Upper lobe of left lung (tissue), 6 donors: Measurements from ENCODE around the gene PHACTR1. TPM values are rescaled to one million over a fixed set of nuclear protein-coding genes. Genes with fewer than 3 reads are reported as not detected.

Source experiments
- ATAC-seq, 2 donors: fragments of 200-7000 bp; cut with Tn5 transposase; one replicate each; pipeline ENCODE4 v1.9.1; 2022; ENCODE audit warnings: mild to moderate bottlenecking in 2 of 2, moderate library complexity in 2 of 2; ENCODE audit not compliant: low FRiP score in 2 of 2
- DNase-seq, 2 donors: peaks; one replicate each; pipeline ENCODE4 v3.0.0-alpha.2; 2019 to 2020
- H3K27ac ChIP-seq, 4 donors: fragments of 200-600 bp; sonication (generic); one replicate each; pipeline ENCODE4 v1.5.1; 2016 to 2019
- H3K27me3 ChIP-seq, 4 donors: fragments of 200-600 bp; sonication (generic); one replicate each; pipeline ENCODE4 v1.5.1; 2017 to 2019
- H3K36me3 ChIP-seq, 4 donors: fragments of 200-600 bp; sonication (generic); one replicate each; pipeline ENCODE4 v1.5.1; 2016 to 2019
- H3K4me1 ChIP-seq, 4 donors: fragments of 200-600 bp; sonication (generic); one replicate each; pipeline ENCODE4 v1.5.1; 2018 to 2019
- H3K4me3 ChIP-seq, 4 donors: fragments of 200-600 bp; sonication (generic); one replicate each; pipeline ENCODE4 v1.5.1; 2017 to 2019; ENCODE audit warnings: mild to moderate bottlenecking in 2 of 4, moderate library complexity in 1 of 4
- H3K9me3 ChIP-seq, 4 donors: fragments of 200-600 bp; sonication (generic); one replicate each; pipeline ENCODE4 v1.5.1; 2018 to 2019
- EP300 ChIP-seq, 4 donors: sonication (generic); formaldehyde crosslinking; IDR thresholded peaks; one replicate each; pipeline ENCODE4 v1.5.1; 2017; ENCODE audit warnings: antibody characterized with exemption in 4 of 4, control low read depth in 2 of 4
- POLR2A ChIP-seq, 4 donors: fragments of 450-650 bp; IDR thresholded peaks; one replicate each; pipeline ENCODE4 v1.5.1; 2016 to 2017; ENCODE audit warnings: antibody characterized with exemption in 4 of 4, mild to moderate bottlenecking in 2 of 4
- POLR2AphosphoS5 ChIP-seq, 2 donors: sonication (generic); formaldehyde crosslinking; IDR thresholded peaks; one replicate each; pipeline ENCODE4 v1.5.1; 2017; ENCODE audit warnings: antibody characterized with exemption in 2 of 2
- WGBS, 2 donors: methylation state at CpG; one replicate each; pipeline ENCODE4 v1.1.5; 2017 to 2018; 5-methylcytosine and 5-hydroxymethylcytosine counted together
- total RNA-seq, 6 donors: library from RNA; depleted of rRNA in 4 of 6; stranded (reverse); fragments of >200 nt in 4 of 6; gene quantifications; one replicate each; pipeline versions ENCODE4 v1.1.0 to v1.2.1, GENCODE V29; 2016 to 2021
- TF ChIP-seq, protein P1 (sequence below), 6 experiments: fragments of 450-650 bp in 4 of 6; fragments of 200-600 bp in 2 of 6; sonication (generic) in 2 of 6; IDR thresholded peaks; one replicate each; pipeline ENCODE4 v1.5.1; 2016 to 2019; ENCODE audit warnings: antibody characterized with exemption in 6 of 6
- donor health status: DM: no; HTN: no; CAD: no; lungs with moderate emphysema.
- donor health status: DM: no; HTN: yes; CAD: no; lungs with severe emphysema.

PHACTR1 gene
- total RNA-seq, 6 donors from 2014 or later = 63.2 to 121 (median 90.9) TPM

DNA sequence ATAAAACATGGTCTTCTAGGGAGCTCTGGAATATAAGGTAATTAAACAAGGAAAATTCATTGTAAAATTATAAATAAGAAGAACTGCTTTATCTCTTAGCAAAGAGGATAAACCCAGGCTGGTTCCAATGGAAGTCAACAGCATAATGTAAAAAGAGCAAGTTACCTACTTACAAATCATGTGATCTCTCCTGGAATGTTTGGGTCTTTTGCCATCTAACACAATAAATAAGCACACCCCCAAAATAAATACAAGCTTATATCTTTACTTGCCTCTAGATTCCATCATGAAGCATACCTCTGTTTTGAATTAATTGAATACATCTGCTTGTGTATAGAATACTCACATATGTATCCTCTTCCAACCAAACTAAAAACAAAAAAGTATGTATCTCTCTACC lies 2.5 kb upstream of the PHACTR1 start:
- Histone ChIP-seq H3K27me3 (no peaks in the 10 kb centered on the region), H3K36me3 (no peaks in the 10 kb centered on the region), H3K4me1 (peaks cover 0 to 8% (median 2%) of the 10 kb centered on the region in 4 donors), H3K27ac (no peak overlapping the region), H3K9me3 (no peaks in the 10 kb centered on the region), H3K4me3 (no peak overlapping the region)
- no peak for ATAC-seq
- DNase-seq = no peak
- TF ChIP-seq EP300 (IDR thresholded peaks at IDR 0.05) (no peak), POLR2AphosphoS5 (IDR thresholded peaks at IDR 0.05) (no peak)

DNA sequence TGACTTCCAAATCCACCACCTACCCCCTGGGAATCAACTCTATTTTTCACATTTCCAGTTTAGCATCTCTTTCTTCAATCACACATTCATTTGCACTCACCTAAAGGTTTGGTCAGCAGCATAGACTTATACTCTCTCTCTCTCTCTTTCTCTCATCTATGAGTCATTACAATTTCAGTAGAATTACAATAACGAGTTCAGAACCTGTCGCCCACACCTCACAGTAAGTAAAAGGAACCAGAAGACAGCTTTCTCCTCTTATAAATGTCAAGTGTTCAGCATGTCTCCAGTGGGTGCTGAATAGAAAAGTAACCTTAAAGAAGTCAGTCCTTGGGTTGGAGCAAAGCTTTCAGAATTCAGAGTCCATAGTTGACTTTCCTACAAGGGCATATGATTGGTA lies 1.1 kb upstream of the PHACTR1 start:
- TF ChIP-seq EP300 (IDR thresholded peaks at IDR 0.05) (no peak), POLR2AphosphoS5 (IDR thresholded peaks at IDR 0.05) (no peak), POLR2A (IDR thresholded peaks at IDR 0.05) (no peak)
- TF ChIP-seq, protein P1, sequence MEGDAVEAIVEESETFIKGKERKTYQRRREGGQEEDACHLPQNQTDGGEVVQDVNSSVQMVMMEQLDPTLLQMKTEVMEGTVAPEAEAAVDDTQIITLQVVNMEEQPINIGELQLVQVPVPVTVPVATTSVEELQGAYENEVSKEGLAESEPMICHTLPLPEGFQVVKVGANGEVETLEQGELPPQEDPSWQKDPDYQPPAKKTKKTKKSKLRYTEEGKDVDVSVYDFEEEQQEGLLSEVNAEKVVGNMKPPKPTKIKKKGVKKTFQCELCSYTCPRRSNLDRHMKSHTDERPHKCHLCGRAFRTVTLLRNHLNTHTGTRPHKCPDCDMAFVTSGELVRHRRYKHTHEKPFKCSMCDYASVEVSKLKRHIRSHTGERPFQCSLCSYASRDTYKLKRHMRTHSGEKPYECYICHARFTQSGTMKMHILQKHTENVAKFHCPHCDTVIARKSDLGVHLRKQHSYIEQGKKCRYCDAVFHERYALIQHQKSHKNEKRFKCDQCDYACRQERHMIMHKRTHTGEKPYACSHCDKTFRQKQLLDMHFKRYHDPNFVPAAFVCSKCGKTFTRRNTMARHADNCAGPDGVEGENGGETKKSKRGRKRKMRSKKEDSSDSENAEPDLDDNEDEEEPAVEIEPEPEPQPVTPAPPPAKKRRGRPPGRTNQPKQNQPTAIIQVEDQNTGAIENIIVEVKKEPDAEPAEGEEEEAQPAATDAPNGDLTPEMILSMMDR (IDR thresholded peaks at IDR 0.05) = no peak
- no peak overlapping the region for H3K4me3 ChIP-seq
- H3K27ac ChIP-seq = no peak overlapping the region
- WGBS, 2 donors = 90 to 95% methylated on average over 2 of the region's 2 CpGs
- H3K36me3 ChIP-seq = no peaks in the 10 kb centered on the region
- H3K4me1 ChIP-seq = peaks cover 0 to 8% (median 2%) of the 10 kb centered on the region in 4 donors
- H3K9me3 ChIP-seq = no peaks in the 10 kb centered on the region
- ATAC-seq (no peak), DNase-seq (no peak)
- H3K27me3 ChIP-seq = no peaks in the 10 kb centered on the region

DNA sequence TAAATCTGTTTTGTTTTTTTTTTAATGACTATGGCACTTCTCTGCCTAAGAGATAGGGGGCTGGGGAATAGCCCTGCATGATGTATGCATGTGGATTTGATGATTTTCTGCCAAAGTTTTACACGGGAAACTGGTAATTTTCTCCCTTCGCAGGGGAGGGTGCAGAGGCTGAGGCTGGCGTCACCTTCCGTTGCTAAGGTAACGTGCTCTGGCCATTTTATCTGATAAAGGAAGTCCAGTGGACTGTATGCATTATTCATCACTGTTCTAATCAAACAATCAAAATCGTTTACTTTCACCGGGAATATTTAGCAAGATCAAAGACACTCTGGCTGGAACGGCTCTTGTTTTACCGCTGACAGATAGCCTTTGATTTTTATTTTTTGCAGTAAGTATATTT lies 789 bp downstream of the PHACTR1 start:
- no peak overlapping the region for H3K4me3 ChIP-seq
- TF ChIP-seq POLR2AphosphoS5 (IDR thresholded peaks at IDR 0.05) (no peak), POLR2A (IDR thresholded peaks at IDR 0.05) (no peak), EP300 (IDR thresholded peaks at IDR 0.05) (no peak)
- TF ChIP-seq, protein P1 (IDR thresholded peaks at IDR 0.05) = no peak
- H3K9me3 ChIP-seq = no peaks in the 10 kb centered on the region
- no peaks in the 10 kb centered on the region for H3K36me3 ChIP-seq
- no peak for DNase-seq
- ATAC-seq = no peak
- WGBS, 2 donors = 31 to 43% methylated on average over 9 of the region's 9 CpGs
- H3K4me1 ChIP-seq = peaks cover 0 to 8% (median 2%) of the 10 kb centered on the region in 4 donors
- H3K27me3 ChIP-seq = no peaks in the 10 kb centered on the region
- H3K27ac ChIP-seq = no peak overlapping the region

DNA sequence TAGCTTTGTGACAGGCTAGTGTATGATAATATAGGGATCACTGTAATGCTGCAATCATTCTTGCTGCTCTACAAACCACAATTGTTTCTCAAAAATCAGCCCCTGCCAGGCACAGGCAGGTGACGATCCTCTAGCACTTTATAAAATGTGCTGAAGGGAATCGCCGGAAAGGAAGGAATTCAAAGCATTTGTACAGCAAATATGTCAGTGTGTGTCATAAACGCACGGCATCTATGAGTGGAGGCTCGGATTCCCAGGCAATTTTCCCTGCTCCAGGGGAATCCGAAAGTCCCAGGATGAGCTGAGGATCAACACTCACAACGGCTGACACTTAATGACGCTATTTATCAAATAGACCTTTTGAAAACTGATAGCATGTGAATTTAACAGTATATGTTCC lies 1.4 kb downstream of the PHACTR1 start:
- Histone ChIP-seq H3K27me3 (no peaks in the 10 kb centered on the region), H3K9me3 (no peaks in the 10 kb centered on the region), H3K27ac (no peak overlapping the region), H3K36me3 (no peaks in the 10 kb centered on the region), H3K4me3 (no peak overlapping the region), H3K4me1 (peaks cover 0 to 8% (median 2%) of the 10 kb centered on the region in 4 donors)
- ATAC-seq = no peak
- no peak for TF ChIP-seq EP300 (IDR thresholded peaks at IDR 0.05)
- TF ChIP-seq, protein P1 (IDR thresholded peaks at IDR 0.05) = no peak
- WGBS, 2 donors = 28 to 29% methylated on average over 9 of the region's 9 CpGs
- no peak for DNase-seq

DNA sequence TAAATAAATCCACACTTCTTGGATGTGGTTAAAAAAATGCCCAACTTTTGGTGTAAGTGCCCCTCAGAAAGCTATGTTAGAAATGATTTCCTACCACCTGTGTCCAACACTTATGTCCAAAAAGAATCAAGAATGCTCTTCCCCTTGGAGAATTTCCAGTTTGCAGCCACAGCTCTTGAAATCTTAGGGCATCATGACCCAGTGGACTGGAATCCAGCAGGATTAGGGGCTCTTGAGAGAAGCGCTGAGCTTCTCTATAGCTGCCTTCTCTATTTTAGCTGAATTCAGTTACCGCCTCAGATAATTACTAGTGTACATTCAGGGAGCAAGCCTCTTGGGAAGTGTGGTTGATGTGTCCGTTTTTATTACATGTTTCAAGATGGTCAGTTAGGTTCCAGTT lies 2.5 kb downstream of the PHACTR1 start:
- Histone ChIP-seq H3K27me3 (no peaks in the 10 kb centered on the region), H3K4me3 (no peak overlapping the region), H3K9me3 (no peaks in the 10 kb centered on the region), H3K4me1 (peaks cover 0 to 8% (median 2%) of the 10 kb centered on the region in 4 donors), H3K36me3 (no peaks in the 10 kb centered on the region), H3K27ac (no peak overlapping the region)
- no peak for ATAC-seq
- WGBS, 2 donors = 59 to 65% methylated on average over 3 of the region's 3 CpGs
- DNase-seq = no peak
- no peak for TF ChIP-seq POLR2AphosphoS5 (IDR thresholded peaks at IDR 0.05)
- no peak for TF ChIP-seq EP300 (IDR thresholded peaks at IDR 0.05)
- TF ChIP-seq, protein P1 (IDR thresholded peaks at IDR 0.05) = no peak
- no peak for TF ChIP-seq POLR2A (IDR thresholded peaks at IDR 0.05)
